ENCODE measurements around the gene MASP1. TPM values are rescaled to one million over a fixed set of nuclear protein-coding genes. Genes with fewer than 3 reads are reported as not detected.

Gene MASP1
- total RNA-seq, 4 donors from 2014 or later: 1.6 to 16.7 (median 2.4) TPM

DNA sequence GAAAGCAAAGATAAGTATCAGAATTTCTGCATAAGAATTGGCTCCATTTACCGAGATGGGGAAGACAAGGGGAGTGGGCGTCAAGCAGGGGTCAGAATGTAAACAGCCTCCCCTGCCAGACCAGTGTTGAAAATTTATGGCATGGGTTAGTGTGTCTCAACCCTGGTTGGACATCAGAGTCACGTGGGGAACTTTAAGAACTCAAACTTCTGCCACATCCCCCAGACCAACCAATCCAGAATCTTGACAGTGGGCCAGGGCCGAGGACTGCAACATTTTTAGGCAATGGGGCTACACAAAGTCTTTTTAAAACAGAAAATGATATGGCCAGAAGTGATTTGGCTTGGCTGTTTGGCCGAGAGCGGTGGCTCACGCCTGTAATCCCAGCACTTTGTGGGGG is 14.3 kb upstream of the MASP1 start:
- intact Hi-C loops (cut with DNase I; ENCODE audit: low total_unique reads): no loop called here
- TF ChIP-seq, protein P1, sequence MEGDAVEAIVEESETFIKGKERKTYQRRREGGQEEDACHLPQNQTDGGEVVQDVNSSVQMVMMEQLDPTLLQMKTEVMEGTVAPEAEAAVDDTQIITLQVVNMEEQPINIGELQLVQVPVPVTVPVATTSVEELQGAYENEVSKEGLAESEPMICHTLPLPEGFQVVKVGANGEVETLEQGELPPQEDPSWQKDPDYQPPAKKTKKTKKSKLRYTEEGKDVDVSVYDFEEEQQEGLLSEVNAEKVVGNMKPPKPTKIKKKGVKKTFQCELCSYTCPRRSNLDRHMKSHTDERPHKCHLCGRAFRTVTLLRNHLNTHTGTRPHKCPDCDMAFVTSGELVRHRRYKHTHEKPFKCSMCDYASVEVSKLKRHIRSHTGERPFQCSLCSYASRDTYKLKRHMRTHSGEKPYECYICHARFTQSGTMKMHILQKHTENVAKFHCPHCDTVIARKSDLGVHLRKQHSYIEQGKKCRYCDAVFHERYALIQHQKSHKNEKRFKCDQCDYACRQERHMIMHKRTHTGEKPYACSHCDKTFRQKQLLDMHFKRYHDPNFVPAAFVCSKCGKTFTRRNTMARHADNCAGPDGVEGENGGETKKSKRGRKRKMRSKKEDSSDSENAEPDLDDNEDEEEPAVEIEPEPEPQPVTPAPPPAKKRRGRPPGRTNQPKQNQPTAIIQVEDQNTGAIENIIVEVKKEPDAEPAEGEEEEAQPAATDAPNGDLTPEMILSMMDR (IDR thresholded peaks at IDR 0.05): no peak
- no peak for TF ChIP-seq POLR2A (IDR thresholded peaks at IDR 0.05)
- 65 to 72% methylated on average over 7 of the region's 7 CpGs for WGBS, 2 donors
- no peak for DNase-seq (ENCODE audit: low spot score in 2 of 2)
- no peak overlapping the region for H3K4me3 ChIP-seq (ENCODE audit: low read depth, poor library complexity, severe bottlenecking)

DNA sequence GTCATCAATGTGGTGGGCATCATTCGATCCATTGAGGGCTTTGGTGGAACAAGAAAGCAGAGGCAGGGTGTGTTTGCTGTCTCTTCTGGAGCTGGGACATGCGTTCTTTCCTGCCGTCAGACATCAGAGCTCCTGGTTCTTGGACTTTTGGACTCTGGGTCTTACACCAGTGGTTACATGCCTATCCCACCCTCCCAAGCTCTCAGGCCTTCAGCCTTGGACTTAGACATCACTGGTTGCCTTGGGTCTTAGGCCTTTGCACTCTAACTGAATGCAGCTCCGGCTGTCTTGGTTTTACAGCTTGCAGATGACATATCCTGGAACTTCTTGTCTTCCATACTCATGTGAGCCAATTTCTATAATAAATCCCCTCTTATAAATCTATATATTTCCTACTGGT is 8.1 kb upstream of the MASP1 start:
- DNase-seq (ENCODE audit: low spot score in 2 of 2): no peak
- 94 to 98% methylated on average over 4 of the region's 4 CpGs for WGBS, 2 donors
- H3K4me3 ChIP-seq (ENCODE audit: low read depth, poor library complexity, severe bottlenecking): no peak overlapping the region
- intact Hi-C loops (cut with DNase I; ENCODE audit: low total_unique reads): no loop called here
- TF ChIP-seq, protein P1 (IDR thresholded peaks at IDR 0.05): no peak
- TF ChIP-seq POLR2A (IDR thresholded peaks at IDR 0.05): no peak

DNA sequence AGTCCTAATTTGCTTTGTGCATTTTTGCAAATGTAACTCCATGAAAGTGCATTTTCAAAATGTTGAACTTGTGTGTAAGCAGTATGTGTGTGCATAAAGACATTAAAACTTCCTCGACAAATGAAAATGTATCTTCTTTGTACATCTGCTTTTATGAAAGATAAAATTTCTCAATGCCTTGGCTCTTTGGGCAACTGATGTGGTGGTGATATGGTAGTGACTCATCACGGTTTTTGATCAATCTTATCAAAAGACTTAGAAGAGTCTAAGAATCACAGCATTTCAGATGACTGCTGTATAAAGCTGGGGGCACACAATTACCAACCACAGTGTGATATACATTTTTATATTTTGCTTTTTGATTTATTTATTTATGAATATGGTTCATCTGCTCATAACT is 5.4 kb upstream of the MASP1 start:
- TF ChIP-seq, protein P1 (IDR thresholded peaks at IDR 0.05): no peak
- TF ChIP-seq POLR2A (IDR thresholded peaks at IDR 0.05): no peak
- no peak for DNase-seq (ENCODE audit: low spot score in 2 of 2)
- intact Hi-C loops (cut with DNase I; ENCODE audit: low total_unique reads): no loop called here

DNA sequence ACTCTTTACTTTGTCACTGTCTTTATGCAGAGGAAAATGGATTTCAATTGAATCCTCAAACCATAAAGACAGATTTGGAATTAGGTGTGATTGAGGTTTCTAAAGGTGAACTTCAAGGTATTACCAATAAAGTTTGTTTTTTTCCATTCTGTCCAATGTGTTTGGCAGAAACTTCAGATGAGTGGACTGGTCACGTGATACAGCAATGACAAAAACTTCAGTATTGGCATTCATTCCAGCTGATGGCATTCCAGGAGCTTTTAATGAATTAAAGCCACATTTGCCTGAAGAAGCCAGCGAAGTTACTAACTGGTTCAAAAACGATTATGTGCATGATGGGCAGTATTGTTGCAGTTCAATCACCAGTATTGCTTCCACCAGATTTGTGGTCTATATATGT is 4.5 kb upstream of the MASP1 start:
- TF ChIP-seq, protein P1 (IDR thresholded peaks at IDR 0.05): no peak
- TF ChIP-seq POLR2A (IDR thresholded peaks at IDR 0.05): no peak
- no peak for DNase-seq (ENCODE audit: low spot score in 2 of 2)
- intact Hi-C loops (cut with DNase I; ENCODE audit: low total_unique reads): no loop called here
- H3K4me3 ChIP-seq (ENCODE audit: low read depth, poor library complexity, severe bottlenecking): no peak overlapping the region
- WGBS, 2 donors: 49 to 52% methylated on average over 3 of the region's 3 CpGs

More for the DNA sequence above, 5.4 kb upstream of the MASP1 start:
- H3K4me3 ChIP-seq (ENCODE audit: low read depth, poor library complexity, severe bottlenecking): no peak overlapping the region
- 77 to 79% methylated on average over 2 of the region's 2 CpGs for WGBS, 2 donors

DNA sequence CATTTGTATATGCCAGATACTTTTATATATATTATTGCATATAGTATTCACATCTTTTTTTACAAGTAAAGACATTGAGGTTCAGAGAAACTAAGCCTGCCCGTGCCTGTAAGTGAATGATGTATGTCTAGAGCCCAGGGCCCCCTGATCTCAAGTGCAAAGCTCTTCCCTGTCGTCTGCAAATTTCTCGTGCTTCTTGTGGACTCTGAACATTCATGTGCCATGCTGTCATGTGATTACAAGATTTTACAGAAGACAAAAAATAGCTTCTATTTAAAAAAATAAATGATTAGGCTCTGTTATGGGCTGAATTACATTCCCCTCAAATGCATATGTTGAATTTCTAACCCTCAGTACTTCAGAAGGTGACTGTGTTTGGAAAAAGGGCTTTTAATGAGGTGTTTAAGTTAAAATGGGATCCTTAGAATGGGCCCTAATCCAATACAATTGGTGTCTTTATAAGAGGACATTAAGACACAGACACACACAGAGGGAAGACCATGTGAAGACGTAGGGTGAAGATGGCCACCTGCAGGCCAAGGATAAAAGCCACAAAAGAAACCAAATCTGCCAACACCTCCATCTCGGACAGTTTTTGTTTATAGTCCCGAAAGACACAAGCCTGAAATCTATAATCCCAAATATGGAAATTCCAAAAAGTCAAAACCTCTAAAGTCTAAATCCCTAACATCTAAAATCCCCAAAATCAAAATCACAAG is 3.9 kb upstream of the MASP1 start:
- whole genome bisulfite sequencing, 2 donors: 58 to 67% methylated on average over 6 of the region's 6 CpGs
- H3K4me3 ChIP-seq (ENCODE audit: low read depth, poor library complexity, severe bottlenecking): no peak overlapping the region
- no peak for TF ChIP-seq POLR2A (IDR thresholded peaks at IDR 0.05)
- TF ChIP-seq, protein P1 (IDR thresholded peaks at IDR 0.05): no peak
- no peak for DNase-seq (ENCODE audit: low spot score in 2 of 2)
- intact Hi-C loops (cut with DNase I; ENCODE audit: low total_unique reads): no loop called here

Data from lower leg skin (tissue), 4 donors.